Stimulated activated CD4-positive, alpha-beta T cell treated with anti-CD3 and anti-CD28 coated beads, TNF-alpha, amount 100 ng/mL, for 24 hours (primary cell): Measurements from ENCODE around the gene TFIP11.

Experiments used
- DNase-seq, 3 experiments: peaks; one replicate each; pipeline ENCODE4 v3.0.0-alpha.2; 2020; ENCODE audit warnings: low read depth in 3 of 3

Gene TFIP11

DNA sequence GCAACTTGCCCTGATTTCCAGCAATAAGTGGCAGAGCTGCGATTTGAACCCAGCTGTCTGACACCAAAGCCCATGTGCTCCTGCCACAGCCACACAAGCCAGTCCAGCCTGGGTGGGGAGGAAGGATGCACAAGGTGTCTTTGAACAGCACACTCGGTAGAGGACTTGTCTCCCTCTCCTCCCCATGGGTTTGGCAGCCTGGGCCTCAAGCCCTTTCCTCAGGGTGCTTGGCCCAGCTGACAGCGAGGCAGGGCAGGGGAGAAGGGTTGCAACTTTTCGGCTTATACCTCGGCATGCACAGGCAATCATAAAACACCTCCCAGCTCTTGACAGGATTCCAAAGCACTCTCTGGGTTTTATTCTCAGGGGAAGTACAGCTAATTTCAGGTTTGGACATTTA is 63.9 kb downstream of the TFIP11 start:
- DNase-seq = no peak

DNA sequence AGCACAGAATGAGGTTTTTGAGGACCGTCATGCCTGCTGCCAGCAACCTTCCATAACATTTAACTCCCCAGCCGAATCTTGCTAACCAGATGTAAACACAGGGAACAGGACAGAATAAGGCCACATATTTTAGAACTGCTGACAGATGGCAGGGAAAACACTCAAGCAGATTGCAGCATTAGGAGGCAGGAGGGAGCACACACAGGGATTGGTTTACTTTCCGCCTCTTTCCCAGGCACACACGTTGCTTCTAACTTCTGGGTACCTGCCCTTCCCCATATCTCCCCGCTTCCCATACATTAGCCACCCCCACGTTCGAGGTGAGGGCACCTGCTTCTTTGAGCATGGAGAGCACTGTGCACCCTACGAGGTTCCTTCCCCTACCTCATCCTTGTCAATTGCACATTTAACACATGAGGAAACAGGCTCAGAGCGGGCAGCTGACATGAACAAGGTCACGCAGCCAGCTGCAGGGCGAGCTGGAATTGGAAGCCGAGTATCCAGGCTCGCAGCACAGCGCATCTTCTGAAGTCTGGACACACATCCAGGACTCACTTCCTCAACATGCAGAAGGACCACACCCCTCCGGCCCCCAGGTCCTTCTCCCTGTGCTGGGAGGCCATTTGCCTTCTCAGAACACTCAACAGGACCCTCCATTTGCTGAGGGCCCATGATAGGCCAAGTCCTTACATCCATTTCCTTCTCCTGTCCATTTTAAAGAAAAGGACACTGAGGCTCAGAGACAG is 64.5 kb downstream of the TFIP11 start:
- no peak for DNase-seq

DNA sequence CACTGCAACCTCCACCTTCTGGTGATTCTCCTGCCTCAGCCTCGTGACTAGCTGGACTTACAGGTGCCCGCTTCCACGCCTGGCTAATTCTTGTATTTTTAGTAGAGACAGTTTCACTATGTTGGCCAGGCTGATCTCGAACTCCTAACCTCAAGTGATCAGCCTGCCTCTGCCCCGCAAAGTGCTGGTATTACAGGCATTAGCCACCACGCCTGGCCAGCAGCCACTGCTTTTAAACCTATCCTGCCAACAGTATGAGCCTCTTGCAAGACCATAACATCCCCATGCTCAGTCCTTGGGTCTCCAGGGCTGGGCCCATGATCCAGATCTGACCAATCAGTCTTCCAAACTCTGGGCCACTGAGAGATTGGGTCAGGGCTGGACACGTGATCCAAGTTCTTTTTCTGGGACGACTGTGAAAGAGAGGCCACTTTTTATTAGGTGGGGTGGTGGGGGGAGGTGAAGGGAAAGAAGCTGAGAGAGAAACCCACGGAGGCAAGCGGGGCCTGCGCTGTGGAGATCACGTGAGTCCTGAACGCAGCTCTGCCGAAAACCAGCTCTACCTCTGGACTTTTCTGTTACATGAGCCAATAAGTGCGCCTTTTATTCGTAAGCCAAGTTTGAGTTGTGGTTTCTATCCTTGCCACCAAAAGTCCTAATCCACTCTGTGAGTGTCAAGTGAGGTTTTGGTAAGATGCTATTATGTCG is 65.3 kb downstream of the TFIP11 start:
- DNase-seq = no peak

DNA sequence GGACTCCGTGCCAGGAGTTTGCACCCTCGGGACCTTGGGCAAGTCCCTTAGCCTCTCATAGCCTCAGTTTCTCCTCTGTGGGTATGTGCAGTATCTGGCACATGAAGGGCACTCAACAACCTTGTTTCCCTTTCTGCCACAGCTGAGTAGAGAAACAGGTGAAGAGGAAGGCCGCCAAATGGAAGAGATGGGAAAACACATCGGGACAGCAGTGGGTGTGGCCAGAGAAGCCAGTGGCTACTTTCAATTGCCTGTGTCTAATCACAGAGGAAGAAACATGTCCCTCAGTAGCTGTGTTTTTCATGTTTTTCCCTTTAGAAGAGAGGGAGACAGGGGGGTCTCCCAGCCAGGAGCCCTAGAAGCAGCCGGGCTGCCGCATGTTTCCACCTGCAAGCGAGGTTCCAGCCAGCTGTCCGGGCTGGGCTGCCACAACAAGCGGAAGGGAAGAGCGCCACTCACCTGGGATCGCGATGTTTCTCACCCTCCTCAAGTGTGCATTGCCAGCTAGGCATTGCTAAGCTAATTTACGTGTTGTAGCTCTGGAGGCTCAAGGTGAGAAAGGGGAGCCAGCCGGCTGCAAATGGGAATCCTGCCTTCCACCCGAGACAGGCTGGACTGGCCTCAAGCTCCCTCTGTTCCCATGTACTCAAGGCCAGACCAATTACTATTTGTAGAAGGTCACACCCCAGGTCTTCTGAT is 66.5 kb downstream of the TFIP11 start:
- no peak for DNase-seq

DNA sequence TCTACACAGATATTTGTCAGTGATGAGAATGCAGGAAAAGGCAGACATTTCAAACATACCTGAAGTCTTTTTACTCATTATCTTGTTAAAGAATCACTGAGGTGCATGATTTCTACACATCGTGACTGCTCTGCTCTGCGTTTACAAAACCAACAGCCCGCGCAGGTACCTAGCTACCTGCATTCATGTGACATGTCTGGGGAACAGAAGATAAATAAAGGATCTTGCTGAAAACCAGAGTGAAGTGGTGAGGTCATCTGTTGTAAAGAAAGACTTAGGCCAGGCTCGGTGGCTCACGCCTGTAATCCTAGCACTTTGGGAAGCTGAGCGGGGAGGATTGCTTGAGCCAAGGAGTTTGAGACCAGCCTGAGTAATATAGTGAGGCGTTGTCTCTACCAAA is 67.5 kb downstream of the TFIP11 start:
- no peak for DNase-seq

DNA sequence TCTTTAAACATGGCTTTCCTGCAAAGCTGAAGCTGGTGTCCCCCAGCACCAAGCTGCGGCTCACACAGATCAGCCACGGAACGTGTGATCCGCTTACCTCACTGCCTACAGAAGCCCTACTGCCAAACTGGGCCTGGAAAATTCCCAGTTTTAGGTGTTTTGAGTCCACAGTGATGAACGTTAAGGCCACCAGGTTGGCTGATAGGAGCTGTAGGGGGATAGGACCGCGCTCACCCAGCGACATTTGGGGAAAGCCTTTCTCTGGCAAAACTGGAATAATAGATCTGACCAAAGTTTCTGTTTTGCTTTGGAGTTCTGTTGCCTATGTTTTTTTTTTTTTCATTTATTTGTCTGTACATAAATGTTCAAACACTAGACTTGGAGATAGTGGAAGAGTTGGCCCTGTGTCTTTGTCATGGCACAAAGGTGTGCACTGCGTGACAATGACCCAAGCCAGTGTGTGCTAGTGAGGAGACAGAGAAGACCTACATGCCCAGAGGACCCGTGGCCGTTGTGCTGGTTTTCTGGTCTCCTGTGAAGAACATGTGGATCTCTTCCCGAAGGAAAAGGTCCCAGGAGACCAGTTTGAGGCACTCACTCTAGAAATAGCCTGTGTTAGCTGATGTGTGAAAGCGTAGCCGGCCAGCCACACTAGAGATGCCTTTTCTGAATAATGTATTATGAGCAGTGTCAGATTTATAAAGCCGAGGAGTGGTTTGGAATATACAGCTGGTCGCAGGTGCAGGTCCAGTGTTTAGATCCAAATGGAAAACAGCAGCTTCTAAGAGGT is 68.2 kb downstream of the TFIP11 start:
- DNase-seq = no peak

DNA sequence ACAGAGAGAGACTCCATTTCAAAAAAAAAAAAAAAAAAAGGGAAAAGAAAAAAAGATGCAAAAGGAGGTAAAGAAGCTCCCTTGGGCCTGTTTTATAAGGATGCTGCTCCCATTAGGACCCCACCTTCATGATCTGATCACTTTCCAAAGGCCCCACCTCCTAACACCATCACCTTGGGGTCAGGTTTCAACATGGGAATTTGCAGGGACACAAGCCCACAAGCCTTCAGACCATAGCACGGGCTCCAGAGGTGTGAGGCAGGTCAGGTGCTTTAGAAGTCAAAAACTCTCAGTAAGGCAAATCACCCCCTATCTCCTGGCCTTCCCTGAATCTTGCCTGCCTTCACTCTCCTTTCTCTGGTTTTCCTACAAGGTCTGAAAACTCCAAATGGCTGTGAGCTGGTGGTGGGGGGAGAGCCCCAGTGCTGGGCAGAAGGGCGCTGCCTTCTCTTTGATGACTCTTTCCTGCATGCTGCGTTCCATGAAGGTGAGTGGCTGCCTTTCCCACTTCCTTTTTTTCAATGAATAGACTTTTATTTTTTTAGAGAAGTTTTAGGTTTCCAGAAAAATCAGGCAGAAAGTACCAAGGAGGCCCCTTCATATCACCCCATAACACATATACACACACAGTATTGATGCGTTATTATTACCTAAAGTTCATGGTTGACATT is 70.1 kb downstream of the TFIP11 start:
- DNase-seq = no peak
